ENCODE results near the gene THSD7B. TPM values are rescaled to one million over a fixed set of nuclear protein-coding genes. Genes with fewer than 3 reads are reported as not detected.

Gene THSD7B
- total and polyA plus RNA-seq, 8 donors = 0.13 to 4.5 (median 2.7) TPM

DNA sequence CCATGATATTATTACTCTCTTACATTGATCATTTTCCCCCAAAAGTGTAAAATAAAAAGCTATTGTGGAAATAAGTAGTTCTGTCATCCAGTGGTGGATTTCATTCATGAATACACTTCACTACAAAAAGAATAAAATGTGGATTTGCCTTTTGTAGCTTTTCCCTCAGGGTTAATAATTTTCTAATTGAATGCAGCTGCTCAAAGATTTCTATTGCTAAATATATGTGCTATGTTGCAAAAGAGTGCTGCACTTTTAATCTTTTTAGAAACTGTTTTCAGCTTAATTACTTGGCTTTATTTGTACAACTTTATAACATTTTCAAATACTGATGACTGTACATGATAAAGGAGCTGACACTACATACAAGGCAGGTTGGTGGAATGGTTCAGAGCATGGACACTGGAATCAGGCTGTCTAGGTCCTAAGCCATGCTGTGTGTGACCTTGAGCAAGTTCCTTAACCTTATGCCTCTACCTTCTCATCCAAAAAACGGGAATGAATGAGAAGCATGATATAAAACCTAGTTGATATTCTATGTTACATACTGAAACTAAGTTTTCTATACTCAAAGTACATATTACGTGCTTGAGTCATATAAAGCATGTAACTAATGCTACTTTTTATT lies 128.8 kb downstream of the THSD7B start:
- no peak for TF ChIP-seq CTCF (IDR thresholded peaks at IDR 0.05)
- ATAC-seq (no peak), DNase-seq (no peak)
- intact Hi-C loops (cut with DNase I) = no loop called here
- H3K9me3 ChIP-seq = no peaks in the 10 kb centered on the region
- H3K36me3 ChIP-seq = no peaks in the 10 kb centered on the region
- no peaks in the 10 kb centered on the region for H3K4me1 ChIP-seq
- no peaks in the 10 kb centered on the region for H3K27me3 ChIP-seq
- no peak overlapping the region for H3K27ac ChIP-seq
- H3K4me3 ChIP-seq = no peak overlapping the region

DNA sequence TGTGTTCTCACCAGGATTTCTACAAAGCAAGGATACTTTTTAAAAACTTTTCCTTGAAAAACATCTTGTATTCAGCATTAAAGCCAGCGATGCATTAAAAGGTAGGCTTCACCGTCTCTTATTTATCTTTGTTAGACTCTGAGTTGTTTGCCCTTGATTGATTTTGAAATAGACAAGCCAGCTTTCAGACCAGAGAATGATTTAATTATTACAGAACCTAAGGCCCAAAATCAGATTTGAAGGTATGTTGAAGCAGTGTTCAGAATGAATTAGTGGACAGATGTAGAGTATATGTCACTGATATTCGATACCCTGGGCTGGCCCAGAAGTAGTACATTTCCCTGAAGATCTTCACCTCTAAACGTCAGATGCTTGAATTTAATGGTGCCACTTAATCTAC lies 136.4 kb downstream of the THSD7B start:
- no peak for ATAC-seq
- Histone ChIP-seq H3K4me3 (no peak overlapping the region), H3K27me3 (no peaks in the 10 kb centered on the region), H3K27ac (no peak overlapping the region), H3K4me1 (no peaks in the 10 kb centered on the region), H3K36me3 (no peaks in the 10 kb centered on the region), H3K9me3 (no peaks in the 10 kb centered on the region)
- no peak for TF ChIP-seq CTCF (IDR thresholded peaks at IDR 0.05)
- no peak for DNase-seq
- intact Hi-C loops (cut with DNase I) = no loop called here

GRCh38 chr2:136905779-136906178 lies 140.4 kb downstream of the THSD7B start:
- H3K4me1 ChIP-seq = no peaks in the 10 kb centered on the region
- no peaks in the 10 kb centered on the region for H3K27me3 ChIP-seq
- H3K9me3 ChIP-seq = no peaks in the 10 kb centered on the region
- H3K4me3 ChIP-seq = no peak overlapping the region
- TF ChIP-seq CTCF (IDR thresholded peaks at IDR 0.05) = no peak
- no peak for ATAC-seq
- intact Hi-C loops (cut with DNase I) = no loop called here
- no peaks in the 10 kb centered on the region for H3K36me3 ChIP-seq
- H3K27ac ChIP-seq = no peak overlapping the region
- DNase-seq = no peak

- intact Hi-C loops (cut with DNase I) = no loop called here
- Histone ChIP-seq H3K4me1 (no peaks in the 10 kb centered on the region), H3K9me3 (no peaks in the 10 kb centered on the region), H3K36me3 (no peaks in the 10 kb centered on the region), H3K27ac (no peak overlapping the region), H3K4me3 (no peak overlapping the region), H3K27me3 (no peaks in the 10 kb centered on the region)
- DNase-seq (no peak), ATAC-seq (peak; percentile 26)
- no peak for TF ChIP-seq CTCF (IDR thresholded peaks at IDR 0.05)
Measured at GRCh38 chr2:136909777-136910176, 144.4 kb downstream of the THSD7B start.

DNA sequence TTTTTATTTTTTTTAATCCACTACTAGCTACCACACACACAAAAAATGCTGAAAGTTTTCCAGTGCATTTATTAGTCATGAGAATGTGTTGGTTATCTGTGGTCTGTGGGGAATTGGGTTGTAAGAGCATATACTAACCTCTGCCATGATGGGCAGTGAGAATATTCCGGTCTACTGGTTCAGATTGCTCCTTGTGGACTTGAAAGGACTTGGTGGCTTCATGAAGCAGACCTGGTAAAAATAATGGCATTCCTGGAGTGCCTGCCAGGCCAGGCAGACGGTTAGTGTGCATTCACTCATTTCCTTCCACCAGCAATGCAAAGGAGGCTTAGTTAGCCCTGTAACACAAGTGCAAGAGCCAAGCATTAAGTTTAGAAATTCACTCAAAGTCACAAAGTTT lies 150.8 kb downstream of the THSD7B start:
- Histone ChIP-seq H3K4me1 (no peaks in the 10 kb centered on the region), H3K9me3 (peaks cover 0 to 3% of the 10 kb centered on the region in 2 donors), H3K27me3 (no peaks in the 10 kb centered on the region), H3K27ac (no peak overlapping the region), H3K36me3 (no peaks in the 10 kb centered on the region), H3K4me3 (no peak overlapping the region)
- ATAC-seq (no peak), DNase-seq (no peak)
- TF ChIP-seq CTCF (IDR thresholded peaks at IDR 0.05) = no peak
- intact Hi-C loops (cut with DNase I) = no loop called here
